HG03064 (cell line): ENCODE results near the gene HSPBAP1.
"Not testable (repeated sequence)": the region's sequence is repeated elsewhere in the genome, so short reads cannot be mapped to it uniquely, and the experiment has no call there.

Source experiments
- ATAC-seq: cut with Tn5 transposase; IDR thresholded peaks from one replicate; pipeline ENCODE4 v1.9.1; 2021; ENCODE audit warnings: low read depth; ENCODE audit not compliant: unreplicated experiment

HSPBAP1 gene

GRCh38 chr3:122743581-122744120 is 50.0 kb downstream of the HSPBAP1 start:
- no peak for ATAC-seq

GRCh38 chr3:122742234-122742633 is 51.4 kb downstream of the HSPBAP1 start:
- ATAC-seq: no peak

GRCh38 chr3:122739172-122739571 is 54.5 kb downstream of the HSPBAP1 start:
- ATAC-seq: no peak

GRCh38 chr3:122732682-122733525 is 60.7 kb downstream of the HSPBAP1 start:
- not testable (repeated sequence) for ATAC-seq

GRCh38 chr3:122730240-122730639 is 63.4 kb downstream of the HSPBAP1 start:
- no peak for ATAC-seq

- ATAC-seq: no peak
These were observed 64.7 kb downstream of the HSPBAP1 start for GRCh38 chr3:122728756-122729514.

- ATAC-seq: no peak
These were observed 65.4 kb downstream of the HSPBAP1 start for GRCh38 chr3:122728186-122728585.

- ATAC-seq: no peak
These were observed 65.9 kb downstream of the HSPBAP1 start for GRCh38 chr3:122727766-122728165.

- ATAC-seq: no peak
These were observed 66.3 kb downstream of the HSPBAP1 start for GRCh38 chr3:122727294-122727693.

- no peak for ATAC-seq
These were observed 68.5 kb downstream of the HSPBAP1 start for GRCh38 chr3:122725106-122725505.

- no peak for ATAC-seq
These were observed 74.2 kb downstream of the HSPBAP1 start for GRCh38 chr3:122719273-122719921.

GRCh38 chr3:122716667-122717066 is 77.0 kb downstream of the HSPBAP1 start:
- no peak for ATAC-seq

- ATAC-seq: no peak
These were observed 79.4 kb downstream of the HSPBAP1 start for GRCh38 chr3:122714273-122714672.

GRCh38 chr3:122710616-122711251 is 82.9 kb downstream of the HSPBAP1 start:
- not testable (repeated sequence) for ATAC-seq

GRCh38 chr3:122705379-122705778 is 88.3 kb downstream of the HSPBAP1 start:
- no peak for ATAC-seq

- no peak for ATAC-seq
These were observed 93.4 kb downstream of the HSPBAP1 start for GRCh38 chr3:122700193-122700592.

- ATAC-seq: peak; percentile 50
These were observed 95.5 kb downstream of the HSPBAP1 start for GRCh38 chr3:122697952-122698620.

GRCh38 chr3:122695927-122696561 is 97.6 kb downstream of the HSPBAP1 start:
- no peak for ATAC-seq

- ATAC-seq: no peak
These were observed 98.7 kb downstream of the HSPBAP1 start for GRCh38 chr3:122694966-122695365.
